CD4-positive, alpha-beta T cell treated with Interleukin-4 for 1 hour (primary cell): Measurements from ENCODE around the gene INAFM2.
A peak's percentile ranks its signal among the peaks of the same experiment; 100 is the strongest.

Experiments used
- DNase-seq, 2 donors: peaks; one replicate each; pipeline ENCODE4 v3.0.0-alpha.2; 2020 to 2022

The INAFM2 gene

GRCh38 chr15:40365624-40366456 lies 42.3 kb downstream of the INAFM2 start:
- DNase-seq = no peak

GRCh38 chr15:40366457-40367370 lies 43.2 kb downstream of the INAFM2 start:
- DNase-seq = no peak

- DNase-seq = no peak
These were observed 43.8 kb downstream of the INAFM2 start for GRCh38 chr15:40367371-40367685.

- DNase-seq = peak; percentile 93 to 94
These were observed 44.5 kb downstream of the INAFM2 start for GRCh38 chr15:40367686-40368611.

GRCh38 chr15:40368719-40369473 lies 45.4 kb downstream of the INAFM2 start:
- DNase-seq = no peak

GRCh38 chr15:40369474-40369869 lies 46.0 kb downstream of the INAFM2 start:
- DNase-seq = no peak

GRCh38 chr15:40369971-40370370 lies 46.5 kb downstream of the INAFM2 start:
- DNase-seq = no peak

- DNase-seq = no peak
These were observed 49.5 kb downstream of the INAFM2 start for GRCh38 chr15:40372981-40373380.
